Measurements from ENCODE around the gene SPATA31A3.
"Not testable (repeated sequence)": the region's sequence is repeated elsewhere in the genome, so short reads cannot be mapped to it uniquely, and the experiment has no call there.

The SPATA31A3 gene

GRCh38 chr9:66992450-66992849 lies at the start of gene SPATA31A3:
SPATA31A3 (minus strand) TSS chr9:66992550; CDS start chr9:66992521, 29 bp downstream.
- not testable (repeated sequence) for DNase-seq (ENCODE audit: low read depth in 2 of 2)

GRCh38 chr9:66952576-66952975 lies 39.8 kb downstream of the SPATA31A3 start:
- not testable (repeated sequence) for DNase-seq (ENCODE audit: low read depth in 2 of 2)

GRCh38 chr9:66942400-66943155 lies 49.8 kb downstream of the SPATA31A3 start:
- not testable (repeated sequence) for DNase-seq (ENCODE audit: low read depth in 2 of 2)

GRCh38 chr9:66939878-66940830 lies 52.2 kb downstream of the SPATA31A3 start:
- not testable (repeated sequence) for DNase-seq (ENCODE audit: low read depth in 2 of 2)

GRCh38 chr9:66938322-66938721 lies 54.0 kb downstream of the SPATA31A3 start:
- DNase-seq (ENCODE audit: low read depth in 2 of 2) = not testable (repeated sequence)

GRCh38 chr9:66937662-66938061 lies 54.7 kb downstream of the SPATA31A3 start:
- DNase-seq (ENCODE audit: low read depth in 2 of 2) = not testable (repeated sequence)

All from stimulated activated CD8-positive, alpha-beta memory T cell treated with anti-CD3 and anti-CD28 coated beads, Interleukin-2, amount 100 ng/mL, for 48 hours (primary cell).